ENCODE measurements around the gene ATP1A3. TPM values are rescaled to one million over a fixed set of nuclear protein-coding genes. Genes with fewer than 3 reads are reported as not detected.
"Not testable (repeated sequence)": the region's sequence is repeated elsewhere in the genome, so short reads cannot be mapped to it uniquely, and the experiment has no call there.

ATP1A3 gene
- polyA plus RNA-seq (ENCODE audit: insufficient read length): not detected

DNA sequence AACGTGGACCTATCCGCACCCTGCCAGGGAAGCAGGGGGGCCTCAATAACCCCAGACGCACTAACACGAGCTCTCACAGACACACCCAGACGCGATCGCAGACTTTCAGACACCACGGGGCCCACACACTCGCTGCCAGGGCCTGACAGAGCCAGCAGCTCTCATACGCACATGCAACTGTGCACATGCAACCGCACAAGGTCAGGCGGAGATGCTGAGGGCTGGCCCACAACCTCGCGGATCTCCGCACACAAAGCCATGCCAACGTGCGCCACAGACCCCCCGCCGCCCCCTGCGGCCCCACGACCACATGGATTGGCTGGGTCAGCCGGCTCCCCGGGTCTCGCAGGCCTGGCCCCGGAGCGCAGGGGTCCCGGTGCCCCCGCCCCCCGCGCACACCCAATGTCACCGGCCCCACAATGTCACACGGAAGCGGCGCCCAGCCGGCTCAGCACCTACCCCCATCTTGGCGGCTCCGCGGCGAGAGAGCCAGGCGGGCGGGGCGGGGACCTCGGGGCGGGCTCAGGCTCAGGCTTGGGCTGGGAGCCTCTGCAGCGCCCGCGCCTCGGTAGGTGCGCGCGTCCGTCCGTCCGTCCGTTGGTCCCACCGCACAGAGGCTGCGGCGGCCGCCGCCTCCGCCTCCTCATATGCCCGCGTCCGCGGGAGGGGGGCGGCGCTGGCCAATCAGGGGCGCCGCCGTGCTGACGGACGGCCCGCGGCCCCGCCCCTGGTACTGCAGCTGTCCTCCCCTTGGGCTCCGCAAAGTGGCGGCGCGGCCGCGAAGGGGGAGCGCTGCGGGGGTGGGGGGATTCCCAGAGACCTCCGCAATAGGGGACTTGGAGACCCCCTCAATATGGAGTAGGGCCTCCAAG lies at the start of gene ATP1A3:
TSS of gene ATP1A3 (minus strand) at position 619 of the 872 bp plus-strand sequence. CDS start at position 465, 154 bp downstream.
- DNase-seq: peak; percentile 27

DNA sequence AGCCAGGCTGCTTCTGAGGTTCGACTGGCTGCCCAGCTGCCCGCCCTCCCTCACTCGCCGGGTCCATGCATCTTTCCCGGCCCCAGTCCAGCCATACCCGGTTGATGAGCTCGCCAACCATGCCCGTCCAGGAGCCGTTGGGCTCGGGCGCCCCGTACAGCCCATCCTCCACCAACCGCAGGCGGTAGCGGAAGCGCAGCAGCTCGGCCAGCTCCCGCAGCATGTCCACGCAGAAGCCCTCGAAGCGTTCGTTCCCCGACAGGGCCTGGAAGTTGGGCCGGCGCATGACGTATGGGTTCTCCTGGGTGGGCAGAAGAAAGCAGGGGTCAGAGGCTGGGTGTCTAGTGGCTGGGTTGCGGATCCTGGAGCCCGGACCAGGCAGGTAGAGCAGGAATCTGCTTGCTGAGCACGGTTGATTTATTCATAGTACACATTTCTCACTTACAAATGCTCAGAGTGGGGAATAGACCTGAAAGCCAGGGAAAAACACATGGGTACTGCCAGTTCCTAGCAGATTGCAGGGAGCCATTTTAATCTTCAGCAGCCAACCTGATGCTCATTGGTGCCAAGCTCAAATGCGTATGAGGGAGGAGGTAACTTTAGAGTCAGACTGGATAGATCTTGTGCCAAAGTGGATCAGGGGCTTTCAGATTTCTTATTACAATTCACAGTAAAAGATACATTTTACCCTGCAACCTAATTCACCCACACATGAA lies 48.6 kb upstream of the ATP1A3 start:
- DNase-seq: no peak

DNA sequence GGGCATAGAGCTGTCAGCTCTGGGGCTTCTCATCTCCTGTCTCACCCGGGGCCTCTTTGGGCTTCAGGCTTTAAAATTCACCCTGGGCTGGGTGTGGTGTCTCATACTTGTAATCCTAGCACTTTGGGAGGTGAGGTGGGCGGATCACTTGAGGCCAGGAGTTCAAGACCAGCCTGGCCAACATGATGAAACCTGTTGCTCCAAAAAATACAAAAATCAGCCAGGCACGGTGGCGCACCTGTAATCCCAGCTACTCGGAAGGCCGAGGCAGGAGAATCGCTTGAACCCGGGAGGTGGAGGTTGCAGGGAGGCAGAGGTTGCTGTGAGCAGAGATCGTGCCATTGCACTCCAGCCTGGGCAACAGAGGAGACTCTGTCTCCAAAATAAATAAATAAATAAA lies 46.5 kb upstream of the ATP1A3 start:
- DNase-seq: not testable (repeated sequence)

DNA sequence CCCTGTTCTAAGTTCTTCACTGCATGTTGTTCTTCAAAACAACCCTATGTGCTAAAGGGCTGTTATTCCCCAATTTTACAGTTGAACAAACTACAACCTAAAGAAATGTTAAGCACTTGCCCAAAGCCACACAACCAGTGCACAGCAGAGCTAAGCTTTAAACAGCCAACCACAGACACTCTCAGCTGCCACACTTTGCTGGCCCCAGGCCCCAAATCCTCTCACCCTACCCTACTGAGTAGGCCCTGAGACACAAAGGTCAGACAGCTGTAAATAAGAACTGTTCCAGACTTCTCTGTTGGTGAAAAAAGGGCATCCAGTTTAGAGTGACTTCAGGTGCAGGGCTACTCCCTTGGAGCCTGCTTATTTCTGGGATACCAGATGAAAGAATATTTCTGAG lies 46.0 kb upstream of the ATP1A3 start:
- DNase-seq: no peak

DNA sequence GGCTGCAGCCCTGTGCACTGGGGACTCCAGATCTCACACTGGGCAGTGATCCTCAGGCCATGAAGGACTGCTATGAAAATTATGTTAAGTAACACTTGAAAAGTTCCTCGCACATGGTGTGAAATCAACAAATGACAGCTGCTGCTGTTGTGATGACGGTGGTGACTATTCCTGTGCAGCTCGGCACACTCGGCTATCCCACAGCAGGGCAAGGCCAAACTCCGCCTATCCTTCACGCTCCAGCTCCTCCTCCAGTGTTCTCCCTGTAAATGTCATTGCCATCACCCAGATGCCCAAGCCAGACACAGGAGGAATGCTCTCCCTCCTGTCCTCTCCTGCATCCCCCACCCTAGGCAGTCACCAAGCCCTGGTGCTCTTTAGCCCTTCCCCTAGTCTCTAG lies 44.6 kb upstream of the ATP1A3 start:
- peak; percentile 21 for DNase-seq

DNA sequence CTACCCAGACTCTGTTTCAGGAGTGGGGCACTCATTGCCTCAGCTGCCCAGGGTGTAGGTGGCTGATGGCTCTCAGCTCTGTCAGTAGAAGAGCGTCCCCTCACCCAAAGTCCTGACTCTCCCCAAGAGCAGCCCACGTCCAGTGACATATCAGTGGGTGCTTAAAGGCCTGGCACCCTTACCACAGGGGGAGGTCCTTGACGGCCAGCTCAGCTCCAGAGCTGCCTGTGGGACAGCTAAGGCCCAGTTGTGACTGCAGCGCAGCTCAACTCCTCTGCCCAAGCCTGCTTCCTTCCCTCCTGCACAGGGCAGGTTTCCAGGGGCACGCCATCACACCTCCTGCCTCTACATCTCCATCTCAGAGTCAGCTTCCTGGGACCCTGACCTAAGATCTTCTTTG lies 43.6 kb upstream of the ATP1A3 start:
- DNase-seq: no peak

DNA sequence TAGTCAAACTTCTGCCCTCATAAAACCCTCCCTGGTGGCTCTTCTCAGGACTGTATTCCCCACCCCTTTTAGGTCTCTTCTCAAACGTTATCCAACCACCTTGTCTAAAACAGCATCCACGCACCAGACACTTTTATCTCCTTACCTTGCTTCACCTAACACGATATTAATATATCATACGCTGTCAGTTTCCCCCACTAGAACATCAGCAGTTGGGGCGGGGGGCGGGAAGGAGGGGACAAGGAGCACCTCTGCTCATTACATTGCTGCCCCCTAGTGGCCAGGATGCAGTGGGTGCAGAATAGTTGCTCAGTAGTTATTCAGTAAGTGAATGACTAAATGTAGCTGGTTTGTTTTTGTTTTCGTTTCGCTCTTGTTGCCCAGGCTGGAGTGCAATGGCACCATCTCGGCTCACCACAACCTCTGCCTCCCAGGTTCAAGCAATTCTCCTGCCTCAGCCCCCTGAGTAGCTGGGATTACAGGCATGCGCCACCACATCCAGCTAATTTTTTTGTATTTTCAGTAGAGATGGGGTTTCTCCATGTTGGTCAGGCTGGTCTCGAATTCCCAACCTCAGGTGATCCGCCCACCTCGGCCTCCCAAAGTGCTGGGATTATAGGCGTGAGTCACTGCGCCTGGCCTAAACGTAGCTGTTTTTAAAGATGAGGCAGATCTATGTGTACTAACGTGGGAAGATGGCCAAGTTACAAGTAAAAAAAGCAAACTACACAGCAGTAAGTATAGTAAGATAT lies 40.8 kb upstream of the ATP1A3 start:
- DNase-seq: peak; percentile 49

DNA sequence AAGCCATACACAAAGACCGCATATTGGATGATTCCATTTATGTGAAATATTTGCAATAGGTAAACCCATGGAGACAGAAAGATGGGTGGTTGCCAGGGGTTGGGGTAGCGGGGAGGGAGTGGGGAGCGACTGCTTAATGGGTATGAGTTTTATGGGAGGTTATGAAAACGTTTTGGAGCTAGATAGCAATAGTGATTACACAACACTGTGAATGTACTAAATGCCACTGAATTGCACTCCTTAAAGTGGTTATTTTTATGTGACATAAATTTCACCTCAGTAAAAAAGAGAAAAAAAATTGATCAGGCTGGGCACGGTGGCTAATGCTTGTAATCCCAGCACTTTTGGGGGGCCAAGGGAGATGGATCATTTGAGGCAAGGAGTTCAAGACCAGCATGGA lies 39.4 kb upstream of the ATP1A3 start:
- no peak for DNase-seq

DNA sequence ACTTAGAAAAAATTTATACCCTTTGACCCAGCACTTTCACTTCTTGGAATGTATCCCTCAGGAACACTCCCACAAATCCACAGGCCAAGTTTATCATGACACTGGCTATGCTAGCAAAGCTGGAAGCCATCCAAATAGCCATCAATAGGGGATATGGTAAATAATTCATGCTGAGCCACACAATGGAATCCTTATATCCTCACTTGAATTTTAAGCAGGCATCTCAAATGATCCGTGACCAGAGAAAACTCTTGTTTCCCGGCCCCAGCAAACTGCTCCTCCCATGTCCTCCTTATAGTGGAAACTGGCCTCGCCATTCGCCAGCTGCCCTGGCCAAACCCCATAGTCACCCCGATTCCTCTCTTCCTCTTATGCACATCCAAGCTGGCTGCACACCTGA lies 38.4 kb upstream of the ATP1A3 start:
- DNase-seq: peak; percentile 16

DNA sequence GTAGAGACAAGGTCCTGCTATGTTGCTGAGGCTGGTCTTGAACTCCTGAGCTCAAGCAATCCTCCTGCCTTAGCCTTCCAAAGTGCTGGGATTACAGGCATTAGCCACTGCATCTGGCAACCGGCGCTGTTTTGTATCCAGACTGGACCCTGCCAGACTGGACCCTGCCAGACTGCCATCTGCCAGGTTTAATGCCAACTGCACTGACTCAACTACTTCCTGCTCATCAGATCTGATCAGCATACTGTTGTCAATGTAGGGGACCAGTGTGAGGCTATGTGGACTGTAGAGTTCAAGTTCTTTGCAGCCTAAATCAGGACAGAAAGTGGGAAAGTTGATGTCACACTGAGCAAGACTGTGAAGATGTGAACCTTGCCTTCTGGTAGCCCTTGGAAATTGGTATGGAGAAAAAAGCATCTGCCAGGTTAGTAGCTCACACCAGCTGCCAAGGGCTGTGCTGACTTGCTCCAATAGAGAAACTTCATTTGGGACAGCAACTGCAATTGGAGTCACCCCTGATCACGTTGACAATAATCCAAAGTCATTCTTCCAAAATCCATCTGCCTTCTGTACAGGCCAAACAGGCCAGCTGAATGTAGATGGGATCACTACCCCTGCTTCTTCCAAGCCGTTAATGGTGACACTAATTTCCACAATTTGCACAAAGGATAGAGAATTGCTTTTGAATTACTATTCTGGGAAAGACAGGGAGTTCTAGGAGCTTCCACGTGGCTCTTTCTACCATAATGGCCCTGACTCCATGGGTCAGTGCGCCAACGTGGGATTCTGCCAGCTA lies 36.8 kb upstream of the ATP1A3 start:
- peak; percentile 23 for DNase-seq

DNA sequence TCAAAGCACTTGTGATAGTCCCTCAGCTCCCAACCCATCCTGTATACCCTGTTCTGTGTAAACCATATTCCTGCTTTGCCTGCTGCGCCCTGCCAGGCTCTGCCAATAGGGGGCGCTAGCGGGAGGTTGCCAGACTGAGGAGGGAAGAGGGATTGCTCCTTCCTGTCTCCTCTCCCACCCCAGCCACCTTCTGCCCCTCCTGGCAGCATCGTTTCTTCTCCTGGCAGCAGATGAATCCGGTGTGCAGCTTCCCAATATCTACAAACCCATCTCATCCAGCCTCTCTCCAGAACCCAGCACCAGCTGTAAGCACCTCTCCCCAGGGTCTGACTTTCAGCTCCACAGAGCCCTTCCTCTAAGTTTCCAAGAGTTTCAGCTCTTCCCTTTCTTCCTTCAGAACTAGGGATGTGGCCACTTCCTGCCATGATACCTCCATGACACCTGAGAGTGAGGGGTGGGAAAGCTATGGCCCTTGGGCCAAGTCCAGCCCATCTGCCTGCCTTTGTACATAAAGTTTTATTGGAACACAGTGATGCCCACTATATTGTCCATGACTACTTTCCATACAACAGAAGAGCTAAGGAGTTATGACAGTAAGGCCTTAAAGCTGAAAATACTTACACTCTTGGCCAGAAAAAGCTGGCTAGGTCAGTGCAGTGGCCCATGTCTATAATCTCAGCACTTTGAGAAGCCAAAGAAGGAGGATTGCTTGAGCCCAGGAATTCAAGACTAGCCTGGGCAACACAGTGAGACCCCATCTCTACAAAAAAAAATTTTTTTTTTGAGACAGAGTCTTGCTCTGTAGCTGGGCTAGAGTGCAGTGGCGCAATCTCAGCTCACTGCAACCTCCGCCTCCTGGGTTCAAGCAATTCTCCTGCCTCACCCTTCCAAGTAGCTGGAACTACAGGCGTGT lies 34.5 kb upstream of the ATP1A3 start:
- no peak for DNase-seq

DNA sequence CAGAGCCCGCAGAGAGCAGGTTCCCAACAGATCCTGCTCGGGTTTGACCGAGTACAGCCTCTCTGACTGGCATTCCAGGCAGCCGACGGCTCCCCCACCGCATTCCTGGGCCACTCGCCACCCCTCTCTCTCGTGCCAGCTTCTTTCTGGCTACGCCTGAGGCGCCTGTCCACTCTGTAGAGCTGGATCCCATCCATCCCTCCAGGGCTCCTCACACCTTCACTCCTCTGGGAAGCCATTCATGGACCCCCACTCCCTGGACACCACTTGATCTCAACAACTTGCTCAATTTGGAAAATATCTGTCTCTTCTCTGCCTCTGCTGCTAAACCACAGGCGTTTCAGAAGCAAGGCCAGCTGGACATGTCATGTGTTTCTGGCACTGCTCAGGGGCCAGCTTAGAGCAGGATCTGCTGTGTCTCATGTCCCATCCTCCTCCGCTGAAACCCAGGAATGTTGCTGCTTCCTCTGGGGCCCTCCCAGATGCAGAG lies 30.6 kb upstream of the ATP1A3 start:
- peak; percentile 32 for DNase-seq

DNA sequence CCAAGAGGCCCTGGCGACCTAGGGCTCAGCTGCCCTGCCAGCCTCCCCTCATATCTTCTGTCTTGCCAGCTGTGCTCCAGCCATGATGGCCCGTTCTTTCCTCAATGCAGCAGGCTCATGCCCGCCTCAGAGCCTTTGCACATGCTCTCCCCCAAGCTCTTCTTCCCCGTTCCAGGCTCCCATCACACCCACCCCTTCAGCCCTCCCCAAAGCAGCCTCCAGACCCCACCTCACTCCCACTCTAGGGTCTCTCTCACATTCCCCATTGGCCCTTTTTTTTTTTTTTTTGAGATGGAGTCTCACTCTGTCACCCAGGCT lies 29.9 kb upstream of the ATP1A3 start:
- no peak for DNase-seq

DNA sequence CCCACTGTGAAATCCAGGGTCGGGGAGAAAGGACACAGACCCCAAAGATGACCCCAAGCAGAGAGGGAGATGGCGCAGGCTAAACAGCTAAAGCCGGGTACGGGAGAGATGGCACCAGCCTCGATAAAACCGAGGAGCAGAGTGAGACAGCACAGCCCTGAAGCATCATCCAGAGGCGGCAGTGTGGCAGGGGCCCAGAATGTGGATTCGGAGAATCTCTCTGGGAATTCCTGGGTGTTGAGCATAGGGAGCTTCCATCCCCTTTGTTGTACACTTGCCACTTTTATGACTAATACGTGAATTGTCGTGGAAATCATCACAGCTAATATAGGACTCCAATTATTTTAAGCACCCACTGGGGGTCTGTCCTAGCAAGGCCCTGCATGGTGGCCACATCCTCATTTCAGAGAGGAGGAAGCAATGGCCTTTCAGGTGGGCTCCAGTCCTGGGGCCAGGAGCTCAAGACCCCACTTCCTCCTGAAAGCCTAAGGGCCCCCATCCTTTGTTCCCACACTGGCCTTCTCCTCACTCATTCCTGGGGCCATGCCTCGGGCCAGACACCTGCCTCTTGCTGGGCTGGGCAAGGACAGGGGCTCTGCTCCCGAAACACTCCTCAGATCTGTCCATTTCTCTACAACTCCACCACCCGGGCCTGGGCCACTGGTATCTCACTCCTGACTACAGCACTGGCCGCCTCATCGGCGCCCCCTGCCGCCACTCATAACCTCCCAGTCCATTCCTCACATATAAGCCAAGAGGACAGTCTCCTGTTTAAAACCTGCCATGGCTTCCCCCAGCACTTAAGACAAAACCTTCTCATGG lies 29.3 kb upstream of the ATP1A3 start:
- DNase-seq: no peak

DNA sequence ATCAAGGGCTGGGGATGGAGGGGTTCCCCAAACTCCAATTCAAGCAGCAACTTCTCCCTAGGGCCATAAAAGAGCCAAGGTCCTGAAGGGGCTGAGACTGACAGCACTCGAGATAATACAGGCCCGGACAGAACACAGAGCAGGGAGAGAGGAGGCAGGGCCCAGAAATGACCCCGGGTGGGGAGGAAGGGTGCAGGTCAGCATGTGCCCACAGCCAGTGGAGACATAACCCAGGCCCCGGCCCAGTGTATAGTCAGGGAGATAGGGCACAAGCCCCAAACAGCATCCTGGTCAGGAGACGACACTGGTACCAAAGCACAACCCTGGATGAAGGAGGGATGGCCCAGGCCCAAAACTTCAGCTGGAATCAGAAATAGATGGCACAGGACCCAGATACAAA lies 28.6 kb upstream of the ATP1A3 start:
- no peak for DNase-seq

DNA sequence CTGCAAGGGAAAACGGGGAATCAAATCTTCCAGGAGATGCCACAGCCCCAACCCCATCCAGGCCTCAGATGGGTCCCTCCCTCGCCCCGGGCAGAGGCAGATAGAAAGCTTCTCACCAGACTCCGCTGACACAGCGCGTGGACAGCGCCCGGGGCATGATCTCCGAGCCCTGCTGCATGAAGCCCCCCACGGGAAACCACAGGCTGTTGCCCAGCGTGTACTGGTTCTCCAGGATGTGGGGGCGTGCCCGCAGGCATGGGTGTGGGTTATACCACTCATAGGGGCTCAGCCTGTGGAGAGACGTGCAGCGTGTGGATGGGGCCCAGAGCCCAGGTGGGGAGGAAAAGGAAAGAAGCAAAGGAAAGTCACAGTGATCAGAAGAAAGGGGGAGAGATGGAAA lies 27.2 kb upstream of the ATP1A3 start:
- no peak for DNase-seq

DNA sequence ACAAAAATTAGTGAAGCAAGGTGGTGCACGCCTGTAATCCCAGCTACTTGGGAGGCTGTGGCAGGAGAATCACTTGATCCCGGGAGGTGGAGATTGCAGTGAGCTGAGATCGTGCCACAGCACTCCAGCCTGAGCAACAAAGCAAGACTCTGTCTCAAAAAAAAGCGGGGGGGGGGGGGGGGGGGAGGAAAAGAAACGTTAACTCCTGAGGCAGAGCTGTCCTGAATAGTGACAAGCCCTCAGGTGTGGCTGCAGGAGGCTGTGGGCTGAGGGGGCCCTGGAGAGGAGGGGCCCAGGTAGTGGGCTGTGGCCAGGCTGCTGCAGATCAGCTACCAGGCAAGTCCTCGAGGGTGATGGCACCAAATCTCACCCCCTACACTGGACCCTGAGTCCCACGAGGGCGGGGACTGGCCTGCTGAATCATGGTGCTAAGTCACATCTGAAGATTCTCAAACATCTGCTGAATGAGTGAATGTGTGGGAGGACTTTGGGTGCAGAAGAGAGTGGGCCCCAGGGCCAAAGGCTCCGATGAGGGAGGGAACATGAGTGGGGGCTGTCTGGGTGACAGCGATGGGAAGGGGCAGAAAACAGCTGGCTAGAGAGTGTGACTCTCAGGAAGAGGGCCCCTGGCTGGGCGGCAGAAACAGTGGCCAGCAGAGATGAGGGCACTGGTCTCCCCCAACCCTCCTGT lies 24.6 kb upstream of the ATP1A3 start:
- no peak for DNase-seq

DNA sequence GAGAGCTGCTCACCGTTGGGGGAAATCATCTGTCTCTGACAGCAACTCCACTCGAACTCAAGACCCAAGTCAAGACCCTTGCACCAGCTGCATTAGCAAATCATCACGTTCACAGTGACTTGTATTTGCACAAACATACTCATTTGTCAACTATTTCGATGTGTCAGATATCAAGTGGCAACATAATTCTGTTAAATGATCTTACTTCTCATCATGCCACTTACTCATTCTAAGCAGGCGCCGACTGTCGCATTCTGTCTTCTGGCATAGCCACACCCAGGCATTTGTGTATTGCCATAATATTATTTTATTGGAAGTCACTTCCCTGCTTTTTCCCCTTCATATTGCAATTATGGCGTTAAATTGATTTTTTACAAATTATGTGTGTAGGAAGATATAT lies 23.0 kb upstream of the ATP1A3 start:
- no peak for DNase-seq

DNA sequence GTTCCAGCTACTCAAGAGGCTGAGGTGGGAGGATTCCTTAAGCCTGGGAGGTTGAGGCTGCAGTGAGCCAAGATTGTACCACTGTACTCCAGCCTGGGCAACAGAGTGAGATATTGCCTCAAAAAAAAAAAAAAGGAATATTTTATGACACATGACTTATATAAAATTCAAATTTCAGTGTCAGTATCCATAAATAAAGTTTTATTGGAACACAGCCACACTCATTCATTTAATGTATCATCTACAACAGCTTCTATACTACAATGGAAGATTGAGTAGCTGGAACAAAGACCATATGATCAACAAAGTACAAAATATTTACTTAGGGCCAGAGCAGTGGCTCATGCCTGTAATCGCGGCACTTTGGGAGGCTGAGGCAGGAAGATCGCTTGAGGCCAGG lies 18.7 kb upstream of the ATP1A3 start:
- not testable (repeated sequence) for DNase-seq

Measured in hindlimb muscle (tissue), 1 donor.